ENCODE results near the gene IRF2BPL.

DNA sequence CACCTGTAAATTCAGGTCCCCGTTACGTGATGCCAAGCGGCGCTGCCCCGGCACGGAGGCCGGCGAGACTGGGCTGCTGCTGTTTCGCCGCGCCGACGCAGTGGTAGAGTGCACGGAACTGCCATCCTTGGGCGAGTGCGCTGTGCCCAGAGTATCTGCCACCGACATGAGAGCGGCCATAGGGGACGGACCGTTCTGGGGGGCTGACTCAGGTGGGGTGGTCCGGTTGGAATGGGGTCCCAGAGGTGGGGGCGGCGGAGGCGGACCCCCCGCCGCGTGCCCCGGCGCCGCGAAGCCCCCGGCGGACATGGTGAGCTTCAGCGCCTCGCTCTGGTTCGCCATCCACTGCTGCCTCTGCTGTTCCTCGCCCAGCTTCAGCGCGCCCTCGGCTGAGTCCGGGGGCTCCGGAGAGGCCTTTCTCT is 2.8 kb downstream of the IRF2BPL start:
- no peak; the same call in 1 of the 2 replicates for TF ChIP-seq CTCF (conservative IDR thresholded peaks at IDR 0.05)
- TF ChIP-seq ZFX (IDR thresholded peaks at IDR 0.05): no peak

All from C4-2B (cell line).